ENCODE data around the gene USP35.
"Not testable (repeated sequence)": the region's sequence is repeated elsewhere in the genome, so short reads cannot be mapped to it uniquely, and the experiment has no call there.

DNA sequence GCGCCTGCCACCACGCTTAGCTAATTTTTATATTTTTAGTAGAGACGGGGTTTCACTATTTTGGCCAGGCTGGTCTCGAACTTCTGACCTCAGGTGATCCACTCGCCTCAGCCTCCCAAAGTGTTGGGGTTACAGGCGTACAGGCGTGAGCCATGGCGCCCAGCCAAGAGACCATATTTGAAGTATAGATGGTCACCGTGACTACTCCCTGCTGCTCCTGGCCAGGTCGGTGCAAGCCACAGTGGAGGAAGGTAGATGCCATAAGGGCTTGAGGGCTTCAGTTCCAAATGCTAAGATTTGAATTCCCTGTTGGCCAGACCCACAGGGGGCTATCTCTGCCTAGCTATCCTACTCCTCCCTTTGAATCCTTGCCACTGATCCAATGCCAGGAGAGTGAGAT, 34.0 kb downstream of the USP35 start:
- TF ChIP-seq, protein P1, sequence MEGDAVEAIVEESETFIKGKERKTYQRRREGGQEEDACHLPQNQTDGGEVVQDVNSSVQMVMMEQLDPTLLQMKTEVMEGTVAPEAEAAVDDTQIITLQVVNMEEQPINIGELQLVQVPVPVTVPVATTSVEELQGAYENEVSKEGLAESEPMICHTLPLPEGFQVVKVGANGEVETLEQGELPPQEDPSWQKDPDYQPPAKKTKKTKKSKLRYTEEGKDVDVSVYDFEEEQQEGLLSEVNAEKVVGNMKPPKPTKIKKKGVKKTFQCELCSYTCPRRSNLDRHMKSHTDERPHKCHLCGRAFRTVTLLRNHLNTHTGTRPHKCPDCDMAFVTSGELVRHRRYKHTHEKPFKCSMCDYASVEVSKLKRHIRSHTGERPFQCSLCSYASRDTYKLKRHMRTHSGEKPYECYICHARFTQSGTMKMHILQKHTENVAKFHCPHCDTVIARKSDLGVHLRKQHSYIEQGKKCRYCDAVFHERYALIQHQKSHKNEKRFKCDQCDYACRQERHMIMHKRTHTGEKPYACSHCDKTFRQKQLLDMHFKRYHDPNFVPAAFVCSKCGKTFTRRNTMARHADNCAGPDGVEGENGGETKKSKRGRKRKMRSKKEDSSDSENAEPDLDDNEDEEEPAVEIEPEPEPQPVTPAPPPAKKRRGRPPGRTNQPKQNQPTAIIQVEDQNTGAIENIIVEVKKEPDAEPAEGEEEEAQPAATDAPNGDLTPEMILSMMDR (IDR thresholded peaks at IDR 0.05) = not testable (repeated sequence)
- TF ChIP-seq POLR2A, EP300, POLR2AphosphoS5 (IDR thresholded peaks at IDR 0.05): not testable (repeated sequence)
